H9 (cell line): ENCODE measurements around the gene FAM76A. TPM values are rescaled to one million over a fixed set of nuclear protein-coding genes. Genes with fewer than 3 reads are reported as not detected.
"Not testable (repeated sequence)": the region's sequence is repeated elsewhere in the genome, so short reads cannot be mapped to it uniquely, and the experiment has no call there.

ENCODE experiments used
- DNase-seq: peaks from one replicate; pipeline ENCODE4 v3.0.0-alpha.2; 2017
- H2AFZ ChIP-seq: one replicate; pipeline ENCODE4 v1.6.1; 2013; ENCODE audit warnings: mild to moderate bottlenecking, low read length, control low read depth, moderate library complexity
- H2AK5ac ChIP-seq: 2 replicates; pipeline ENCODE4 v1.6.1; 2013; ENCODE audit warnings: low read length, control low read depth, mixed read lengths; ENCODE audit not compliant: insufficient read length
- H2BK120ac ChIP-seq: one replicate; pipeline ENCODE4 v1.6.1; 2013; ENCODE audit warnings: low read depth, mild to moderate bottlenecking, low read length, control low read depth, inconsistent platforms; ENCODE audit not compliant: poor library complexity, severe bottlenecking
- H2BK12ac ChIP-seq: 2 replicates; pipeline ENCODE4 v1.6.1; 2013; ENCODE audit warnings: low read length, control low read depth, mixed read lengths, low read depth; ENCODE audit not compliant: insufficient read length
- H2BK15ac ChIP-seq: 2 replicates; pipeline ENCODE4 v1.6.1; 2013; ENCODE audit warnings: low read depth, low read length, control low read depth
- H2BK20ac ChIP-seq: one replicate; pipeline ENCODE4 v1.6.1; 2013; ENCODE audit warnings: low read depth, mild to moderate bottlenecking, low read length, control low read depth, inconsistent platforms; ENCODE audit not compliant: poor library complexity, severe bottlenecking
- H2BK5ac ChIP-seq: 2 replicates; pipeline ENCODE4 v1.6.1; 2013; ENCODE audit warnings: low read length, control low read depth, mixed read lengths; ENCODE audit not compliant: insufficient read length
- H3K14ac ChIP-seq: 2 replicates; pipeline ENCODE4 v1.6.1; 2013; ENCODE audit warnings: low read length, control low read depth; ENCODE audit not compliant: insufficient read depth
- H3K18ac ChIP-seq: 2 replicates; pipeline ENCODE4 v1.6.1; 2013; ENCODE audit warnings: low read depth, mild to moderate bottlenecking, mixed read lengths, low read length, control low read depth; ENCODE audit not compliant: insufficient read length
- H3K23ac ChIP-seq: 2 replicates; pipeline ENCODE4 v1.6.1; 2013; ENCODE audit warnings: low read length, control low read depth, mixed read lengths, low read depth; ENCODE audit not compliant: insufficient read length
- H3K23me2 ChIP-seq: 2 replicates; pipeline ENCODE4 v1.6.1; 2013; ENCODE audit warnings: low read depth, mild to moderate bottlenecking, mixed read lengths, low read length, control low read depth; ENCODE audit not compliant: insufficient read length, poor library complexity, severe bottlenecking
- H3K27ac ChIP-seq: 2 replicates; pipeline ENCODE4 v1.5.1; 2013; ENCODE audit warnings: low read length, control low read depth, mixed read lengths, low read depth; ENCODE audit not compliant: insufficient read length
- H3K27me3 ChIP-seq: 2 replicates; pipeline ENCODE4 v1.6.1; 2013; ENCODE audit warnings: low read length, control low read depth, inconsistent platforms; ENCODE audit not compliant: insufficient read depth
- H3K4ac ChIP-seq: 2 replicates; pipeline ENCODE4 v1.6.1; 2013; ENCODE audit warnings: low read depth, mild to moderate bottlenecking, control low read depth, inconsistent platforms, low read length, moderate library complexity
- H3K4me1 ChIP-seq: 2 replicates; pipeline ENCODE4 v1.6.1; 2013; ENCODE audit warnings: low read length, control low read depth, inconsistent platforms; ENCODE audit not compliant: insufficient read depth
- H3K4me2 ChIP-seq: 2 replicates; pipeline ENCODE4 v1.6.1; 2013; ENCODE audit warnings: low read length, control low read depth, mixed read lengths; ENCODE audit not compliant: insufficient read length, insufficient read depth
- H3K56ac ChIP-seq: 2 replicates; pipeline ENCODE4 v1.6.1; 2013; ENCODE audit warnings: low read depth, mild to moderate bottlenecking, mixed read lengths, low read length, control low read depth; ENCODE audit not compliant: insufficient read length
- H3K79me1 ChIP-seq: 2 replicates; pipeline ENCODE4 v1.6.1; 2013; ENCODE audit warnings: low read depth, mild to moderate bottlenecking, moderate library complexity, low read length, control low read depth, inconsistent platforms; ENCODE audit not compliant: insufficient read depth, poor library complexity, severe bottlenecking
- H3K79me2 ChIP-seq: 2 replicates; pipeline ENCODE4 v1.6.1; 2013; ENCODE audit warnings: low read length, control low read depth, inconsistent platforms; ENCODE audit not compliant: insufficient read depth
- H3K9ac ChIP-seq: 2 replicates; pipeline ENCODE4 v1.6.1; 2013; ENCODE audit warnings: low read length, control low read depth, mixed read lengths; ENCODE audit not compliant: insufficient read length; ENCODE audit errors: extremely low read depth
- H3K9me3 ChIP-seq: one replicate; pipeline ENCODE4 v1.6.1; 2013; ENCODE audit warnings: low read depth, low read length, inconsistent platforms; ENCODE audit not compliant: control insufficient read depth
- H3T11ph ChIP-seq: one replicate; pipeline ENCODE4 v1.6.1; 2013; ENCODE audit warnings: mild to moderate bottlenecking, low read length, control low read depth, inconsistent platforms
- H4K20me1 ChIP-seq: one replicate; pipeline ENCODE4 v1.6.1; 2013; ENCODE audit not compliant: control insufficient read depth, insufficient read length, insufficient read depth
- H4K5ac ChIP-seq: 2 replicates; pipeline ENCODE4 v1.6.1; 2013; ENCODE audit warnings: low read depth, mild to moderate bottlenecking, mixed read lengths, low read length, control low read depth; ENCODE audit not compliant: insufficient read length
- H4K8ac ChIP-seq: replicated peaks from 2 replicates; pipeline ENCODE4 v1.6.1; 2013; ENCODE audit warnings: low read length, control low read depth, mixed read lengths, low read depth; ENCODE audit not compliant: insufficient read length
- H4K91ac ChIP-seq: 2 replicates; pipeline ENCODE4 v1.6.1; 2013; ENCODE audit warnings: low read depth, mild to moderate bottlenecking, moderate library complexity, mixed read lengths, low read length, control low read depth; ENCODE audit not compliant: insufficient read length
- H3K27ac Mint-ChIP-seq, 3 experiments: 2 replicates in 2 of 3; 3 replicates in 1 of 3; pipeline ENCODE4 v1.8.0; 2020 to 2021; ENCODE audit warnings: mixed read lengths in 3 of 3, mild to moderate bottlenecking in 1 of 3, moderate library complexity in 1 of 3
- H3K27me3 Mint-ChIP-seq: 2 replicates; pipeline ENCODE4 v1.8.0; 2021; ENCODE audit warnings: low read depth, mild to moderate bottlenecking, moderate library complexity, mixed read lengths
- H3K36me3 Mint-ChIP-seq, 3 experiments: 2 replicates in 2 of 3; 3 replicates in 1 of 3; pipeline ENCODE4 v1.8.0; 2020 to 2021; ENCODE audit warnings: low read depth in 3 of 3, mixed read lengths in 3 of 3; ENCODE audit not compliant: insufficient read depth in 1 of 3
- H3K4me1 Mint-ChIP-seq, 2 experiments: 2 replicates each; pipeline ENCODE4 v1.8.0; 2020; ENCODE audit warnings: mixed read lengths in 2 of 2
- H3K4me3 Mint-ChIP-seq, 2 experiments: 2 replicates in 1 of 2; 3 replicates in 1 of 2; pipeline ENCODE4 v1.8.0; 2020 to 2021; ENCODE audit warnings: mild to moderate bottlenecking in 2 of 2, mixed read lengths in 2 of 2, moderate library complexity in 1 of 2
- H3K9me3 Mint-ChIP-seq, 2 experiments: 2 replicates in 1 of 2; 3 replicates in 1 of 2; pipeline ENCODE4 v1.8.0; 2020; ENCODE audit warnings: mild to moderate bottlenecking in 2 of 2, mixed read lengths in 2 of 2, moderate library complexity in 1 of 2
- CTCF ChIP-seq: fragments of 200-600 bp; sonication (generic); conservative IDR thresholded peaks from 3 replicates; pipeline ENCODE4 v1.8.0; 2021; ENCODE audit warnings: antibody characterized with exemption, mild to moderate bottlenecking
- WGBS: extraction: QIAGEN DNeasy Blood & Tissue Kit; methylation state at CpG from one replicate; pipeline ENCODE4 v1.1.7; 2013; ENCODE audit warnings: missing lambda C conversion rate, low lambda C conversion rate, mixed read lengths; ENCODE audit not compliant: insufficient read length; ENCODE audit errors: extremely low coverage; 5-methylcytosine and 5-hydroxymethylcytosine counted together
- total RNA-seq: library from RNA; stranded (reverse); gene quantifications from 2 replicates; pipeline ENCODE4 v1.2.1, GENCODE V29; 2021

The FAM76A gene
- total RNA-seq, 1 experiment from 2014 or later = 10.6 TPM

DNA sequence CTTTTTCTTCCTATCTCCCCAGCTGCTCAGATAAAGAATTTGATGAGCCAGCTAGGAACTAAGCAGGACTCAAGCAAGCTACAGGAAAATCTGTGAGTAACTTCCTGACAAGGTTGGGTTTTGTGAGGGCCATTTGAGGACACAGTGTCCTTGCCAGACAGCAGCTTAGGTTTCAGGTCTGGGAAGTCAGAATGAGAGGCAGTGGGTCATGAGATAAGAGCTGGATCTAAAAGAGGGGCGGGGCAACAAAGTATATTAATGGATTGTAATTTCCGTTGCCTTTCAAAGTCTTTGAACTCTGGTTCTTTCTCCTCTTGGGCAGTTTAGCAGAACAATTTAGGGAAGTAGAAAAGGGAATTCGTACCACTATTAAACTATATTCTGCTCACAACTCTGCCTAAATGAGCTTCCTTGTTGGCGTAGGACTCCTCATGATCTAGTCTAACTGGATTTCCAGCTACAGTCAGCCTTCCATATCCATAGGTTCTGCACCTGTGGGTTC, 63.8 kb downstream of the FAM76A start:
- no peak for DNase-seq
- Histone ChIP-seq H2BK15ac (no peak overlapping the region), H4K5ac (no peak overlapping the region), H2AFZ (no peak overlapping the region), H4K8ac (no peak overlapping the region), H3K9ac (no peak overlapping the region), H3T11ph (no peak overlapping the region), H3K79me2 (no peaks in the 10 kb centered on the region), H3K4me1 (no peaks in the 10 kb centered on the region), H2BK5ac (no peak overlapping the region), H3K23me2 (no peaks in the 10 kb centered on the region), H3K79me1 (no peaks in the 10 kb centered on the region), H3K23ac (no peak overlapping the region), H3K14ac (no peak overlapping the region), H3K18ac (no peak overlapping the region), H3K56ac (no peak overlapping the region), H2BK12ac (no peak overlapping the region), H3K27me3 (no peaks in the 10 kb centered on the region), H3K4ac (no peak overlapping the region), H3K9me3 (no peaks in the 10 kb centered on the region), H2BK20ac (no peak overlapping the region), H2BK120ac (no peak overlapping the region), H2AK5ac (no peak overlapping the region), H3K4me2 (no peak overlapping the region), H4K91ac (no peak overlapping the region), H4K20me1 (no peaks in the 10 kb centered on the region), H3K27ac (no peak overlapping the region)
- Mint-ChIP-seq H3K4me1 (no peaks in the 10 kb centered on the region), H3K9me3 (no peaks in the 10 kb centered on the region), H3K27ac (no peak overlapping the region), H3K36me3 (peaks cover 9 to 21% (median 14%) of the 10 kb centered on the region in 3 experiments; a peak in 6 of 7 replicates), H3K27me3 (no peaks in the 10 kb centered on the region), H3K4me3 (no peak overlapping the region)
- no peak for TF ChIP-seq CTCF
- WGBS = no CpG with 5 or more reads among the region's 4 CpGs

GRCh38 chr1:27790270-27790669, 64.5 kb downstream of the FAM76A start:
- not testable (repeated sequence) for H3K9ac ChIP-seq, H3T11ph ChIP-seq, H2AK5ac ChIP-seq, H3K27me3 ChIP-seq, H2BK20ac ChIP-seq, H3K23ac ChIP-seq, H3K9me3 ChIP-seq, H3K18ac ChIP-seq, H2AFZ ChIP-seq, H4K5ac ChIP-seq, H3K23me2 ChIP-seq, H3K27ac Mint-ChIP-seq, H3K79me1 ChIP-seq, H2BK120ac ChIP-seq, H3K4me3 Mint-ChIP-seq, H3K4ac ChIP-seq, H2BK15ac ChIP-seq, H3K27ac ChIP-seq, H3K4me1 ChIP-seq, H3K9me3 Mint-ChIP-seq, H3K14ac ChIP-seq, H4K20me1 ChIP-seq, H3K4me1 Mint-ChIP-seq, H2BK12ac ChIP-seq, H4K8ac ChIP-seq, H3K56ac ChIP-seq, DNase-seq, H2BK5ac ChIP-seq, H3K79me2 ChIP-seq, H4K91ac ChIP-seq, H3K27me3 Mint-ChIP-seq, H3K4me2 ChIP-seq
- H3K36me3 Mint-ChIP-seq = peaks cover 9 to 21% (median 18%) of the 10 kb centered on the region in 3 experiments; a peak in 6 of 7 replicates
- WGBS = no CpG with 5 or more reads among the region's 3 CpGs
